ENCODE measurements around the gene RNASEH1. TPM values are rescaled to one million over a fixed set of nuclear protein-coding genes. Genes with fewer than 3 reads are reported as not detected.

Gene RNASEH1
- total and polyA plus RNA-seq, 2 of the 13 experiments (the other 11 are each of a cell fraction or from before 2014, with no cell fraction given): 14.5 to 57.4 TPM

GRCh38 chr2:3604991-3605961 is 47.1 kb upstream of the RNASEH1 start (continued):
- no peak for TF ChIP-seq ZNF770 (CRISPR knock-in tag; IDR thresholded peaks at IDR 0.05)
- TF ChIP-seq MLLT10 (CRISPR knock-in tag; IDR thresholded peaks at IDR 0.05): no peak
- TF ChIP-seq ZKSCAN8 (CRISPR knock-in tag; IDR thresholded peaks at IDR 0.05; ENCODE audit: borderline replicate concordance): no peak
- TF ChIP-seq HCFC1 (IDR thresholded peaks at IDR 0.05; ENCODE audit: low read depth, low read length): peak; percentile 26; the same call in 1 of the 2 replicates
- no peak for TF ChIP-seq FOXO4 (CRISPR knock-in tag; conservative IDR thresholded peaks at IDR 0.05)
- TF ChIP-seq ZNF891 (CRISPR knock-in tag; IDR thresholded peaks at IDR 0.05): no peak; the same call in 1 of the 2 replicates
- TF ChIP-seq ZNF547 (CRISPR knock-in tag; IDR thresholded peaks at IDR 0.05): no peak
- TF ChIP-seq IRX3 (CRISPR knock-in tag; IDR thresholded peaks at IDR 0.05; ENCODE audit: borderline replicate concordance, low read depth): no peak
- no peak for TF ChIP-seq EHMT2 (IDR thresholded peaks at IDR 0.05; ENCODE audit: borderline replicate concordance, low read depth, low read length)
- TF ChIP-seq PCBP2 (optimal IDR thresholded peaks at IDR 0.05; ENCODE audit: low read depth, low read length, poor library complexity, severe bottlenecking): no peak
- TF ChIP-seq STAT5B (CRISPR knock-in tag; IDR thresholded peaks at IDR 0.05): no peak
- no peak for TF ChIP-seq ZXDC (CRISPR knock-in tag; IDR thresholded peaks at IDR 0.05)
- no peak for TF ChIP-seq SMARCC2 (IDR thresholded peaks at IDR 0.05)
- TF ChIP-seq ZNF878 (CRISPR knock-in tag; IDR thresholded peaks at IDR 0.05): no peak
- TF ChIP-seq RXRB (CRISPR knock-in tag; IDR thresholded peaks at IDR 0.05; ENCODE audit: borderline replicate concordance): 0 out of 2 replicates have a peak, but pooled peaks have one; percentile 41
- peak; percentile 31; the same call in 1 of the 2 replicates for TF ChIP-seq TFDP1 (CRISPR knock-in tag; IDR thresholded peaks at IDR 0.05; ENCODE audit: borderline replicate concordance)
- TF ChIP-seq SRF (IDR thresholded peaks at IDR 0.05; ENCODE audit: low read depth, low read length): no peak
- TF ChIP-seq HIC2 (CRISPR knock-in tag; IDR thresholded peaks at IDR 0.05; ENCODE audit: low read depth): no peak

Measured in HepG2 (cell line).